Spleen (tissue), 7 donors: ENCODE results near the gene SLC47A1.

ENCODE experiments used
- POLR2A ChIP-seq, 3 donors: fragments of 450-650 bp; IDR thresholded peaks; one replicate each; pipeline ENCODE4 v1.5.1; 2017; ENCODE audit warnings: antibody characterized with exemption in 3 of 3, mild to moderate bottlenecking in 1 of 3
- TF ChIP-seq, protein P1 (sequence below), 11 experiments: fragments of 200-600 bp in 7 of 11; fragments of 450-650 bp in 4 of 11; sonication (generic) in 4 of 11; IDR thresholded peaks in 8 of 11; conservative IDR thresholded peaks in 3 of 11; 1 replicate in 7 of 11; 2 replicates in 4 of 11; pipeline versions ENCODE4 v1.4.0 to v1.8.0; 2016 to 2021; ENCODE audit warnings: antibody characterized with exemption in 11 of 11, inconsistent platforms in 4 of 11, mild to moderate bottlenecking in 1 of 11
- donor health status: DM: no; HTN: no; CAD: no; lungs with moderate emphysema.
- donor health status: DM: no; HTN: no; CAD: no.
- donor health status: DM: no; HTN: no; CAD: no.

DNA sequence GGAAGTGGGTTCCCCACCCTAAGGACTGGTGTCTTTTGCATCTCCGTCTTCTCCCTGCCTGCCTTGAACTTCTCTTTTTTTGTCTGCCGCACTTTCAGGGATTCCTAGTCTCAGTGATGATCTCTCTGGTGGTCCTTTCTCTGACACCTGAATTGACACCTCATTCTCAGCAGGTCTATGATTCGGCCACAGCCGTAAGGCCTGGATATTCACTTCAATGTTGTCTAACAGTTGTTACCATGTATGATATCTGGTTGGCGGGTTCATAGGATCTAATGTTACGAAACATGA, 25.1 kb upstream of the SLC47A1 start:
- TF ChIP-seq POLR2A (IDR thresholded peaks at IDR 0.05), result no peak
- TF ChIP-seq, protein P1, sequence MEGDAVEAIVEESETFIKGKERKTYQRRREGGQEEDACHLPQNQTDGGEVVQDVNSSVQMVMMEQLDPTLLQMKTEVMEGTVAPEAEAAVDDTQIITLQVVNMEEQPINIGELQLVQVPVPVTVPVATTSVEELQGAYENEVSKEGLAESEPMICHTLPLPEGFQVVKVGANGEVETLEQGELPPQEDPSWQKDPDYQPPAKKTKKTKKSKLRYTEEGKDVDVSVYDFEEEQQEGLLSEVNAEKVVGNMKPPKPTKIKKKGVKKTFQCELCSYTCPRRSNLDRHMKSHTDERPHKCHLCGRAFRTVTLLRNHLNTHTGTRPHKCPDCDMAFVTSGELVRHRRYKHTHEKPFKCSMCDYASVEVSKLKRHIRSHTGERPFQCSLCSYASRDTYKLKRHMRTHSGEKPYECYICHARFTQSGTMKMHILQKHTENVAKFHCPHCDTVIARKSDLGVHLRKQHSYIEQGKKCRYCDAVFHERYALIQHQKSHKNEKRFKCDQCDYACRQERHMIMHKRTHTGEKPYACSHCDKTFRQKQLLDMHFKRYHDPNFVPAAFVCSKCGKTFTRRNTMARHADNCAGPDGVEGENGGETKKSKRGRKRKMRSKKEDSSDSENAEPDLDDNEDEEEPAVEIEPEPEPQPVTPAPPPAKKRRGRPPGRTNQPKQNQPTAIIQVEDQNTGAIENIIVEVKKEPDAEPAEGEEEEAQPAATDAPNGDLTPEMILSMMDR (IDR thresholded peaks at IDR 0.05 in 8 of 11, conservative IDR thresholded peaks at IDR 0.05 in 3 of 11), result no peak
